HepG2 (cell line): Measurements from ENCODE around the gene LSM14B. TPM values are rescaled to one million over a fixed set of nuclear protein-coding genes. Genes with fewer than 3 reads are reported as not detected.
A peak's percentile ranks its signal among the peaks of the same experiment; 100 is the strongest.

Experiments used
- AGO1 ChIP-seq: fragments of 200-400 bp; formaldehyde crosslinking; IDR thresholded peaks from 2 replicates; pipeline ENCODE4 v1.6.1; 2017; ENCODE audit warnings: mild to moderate bottlenecking, low read depth, low read length, moderate library complexity; ENCODE audit not compliant: poor library complexity, severe bottlenecking
- AGO2 ChIP-seq: fragments of 200-400 bp; formaldehyde crosslinking; optimal IDR thresholded peaks from 2 replicates; pipeline ENCODE3; 2017; ENCODE audit warnings: mild to moderate bottlenecking, low read depth, low read length, moderate library complexity
- CC2D1A ChIP-seq: sonication (generic); formaldehyde crosslinking; IDR thresholded peaks from 2 replicates; pipeline ENCODE4 v1.8.1; 2023; ENCODE audit warnings: mild to moderate bottlenecking, missing genetic modification reagents
- HCFC1 ChIP-seq: fragments of 150-350 bp; IDR thresholded peaks from 2 replicates; pipeline ENCODE4 v1.6.1; 2014; ENCODE audit warnings: low read depth, low read length
- HNRNPL ChIP-seq: fragments of 200-400 bp; formaldehyde crosslinking; IDR thresholded peaks from 2 replicates; pipeline ENCODE4 v1.6.1; 2017; ENCODE audit warnings: mild to moderate bottlenecking, low read depth, low read length
- HNRNPUL1 ChIP-seq: fragments of 200-400 bp; formaldehyde crosslinking; IDR thresholded peaks from 2 replicates; pipeline ENCODE4 v1.6.1; 2017; ENCODE audit warnings: low read depth, mild to moderate bottlenecking, low read length, moderate library complexity
- IRX3 ChIP-seq: sonication (generic); formaldehyde crosslinking; IDR thresholded peaks from 2 replicates; pipeline ENCODE4 v1.8.1; 2023; ENCODE audit warnings: mild to moderate bottlenecking, low read depth, missing genetic modification reagents, borderline replicate concordance
- KMT2B ChIP-seq: IDR thresholded peaks from 2 replicates; pipeline ENCODE4 v1.6.1; 2016; ENCODE audit warnings: missing genetic modification reagents, missing compliant biosample characterization
- MEIS2 ChIP-seq: sonication (generic); formaldehyde crosslinking; IDR thresholded peaks from 2 replicates; pipeline ENCODE4 v1.9.0; 2021; ENCODE audit warnings: mild to moderate bottlenecking, missing genetic modification reagents
- XBP1 ChIP-seq: sonication (generic); formaldehyde crosslinking; IDR thresholded peaks from 2 replicates; pipeline ENCODE4 v1.5.0; 2020; ENCODE audit warnings: missing genetic modification reagents
- ZNF224 ChIP-seq: sonication (generic); formaldehyde crosslinking; IDR thresholded peaks from 2 replicates; pipeline ENCODE4 v1.5.0; 2020; ENCODE audit warnings: mild to moderate bottlenecking, missing genetic modification reagents
- ZNF34 ChIP-seq: sonication (generic); formaldehyde crosslinking; IDR thresholded peaks from 2 replicates; pipeline ENCODE4 v1.4.0; 2020; ENCODE audit warnings: mild to moderate bottlenecking, missing genetic modification reagents, borderline replicate concordance
- ZNF44 ChIP-seq: sonication (generic); formaldehyde crosslinking; IDR thresholded peaks from 2 replicates; pipeline ENCODE4 v1.5.1; 2020; ENCODE audit warnings: mild to moderate bottlenecking, missing genetic modification reagents
- ZNF619 ChIP-seq: sonication (generic); formaldehyde crosslinking; IDR thresholded peaks from 2 replicates; pipeline ENCODE4 v1.4.0; 2020; ENCODE audit warnings: mild to moderate bottlenecking, missing genetic modification reagents
- ZNF629 ChIP-seq: sonication (generic); formaldehyde crosslinking; conservative IDR thresholded peaks from 2 replicates; pipeline ENCODE4 v1.5.0; 2020; ENCODE audit warnings: missing genetic modification reagents
- polyA plus RNA-seq, 8 experiments: library from polyadenylated mRNA; depleted of rRNA in 3 of 8; stranded (reverse) in 7 of 8; unstranded in 1 of 8; fragments of >200 nt; fragmentation: Illumina TruSeq in 4 of 8; extraction: Trizol in 4 of 8; gene quantifications; 2 replicates each; pipeline versions ENCODE4 v1.2.1 to v1.2.3, GENCODE V29; 2011 to 2016; ENCODE audit warnings: low read depth in 4 of 8, missing spikeins in 1 of 8, mixed read lengths in 1 of 8; ENCODE audit not compliant: insufficient read depth in 1 of 8
- total RNA-seq, 5 experiments: library from RNA; depleted of rRNA; stranded (reverse); fragments of >200 nt; fragmentation: Illumina TruSeq; extraction: Trizol; gene quantifications; 2 replicates each; pipeline ENCODE4 v1.2.3, GENCODE V29; 2016; ENCODE audit warnings: low read depth in 1 of 5
- TF ChIP-seq, protein P1 (sequence below): sonication (generic); formaldehyde crosslinking; IDR thresholded peaks from 2 replicates; pipeline ENCODE4 v1.5.0; 2020; ENCODE audit warnings: mild to moderate bottlenecking, missing genetic modification reagents, borderline replicate concordance
- TF ChIP-seq, protein P2 (sequence below): IDR thresholded peaks from 2 replicates; pipeline ENCODE4 v1.6.1; 2016; ENCODE audit warnings: control low read depth
- TF ChIP-seq, protein P3 (sequence below): sonication (generic); formaldehyde crosslinking; IDR thresholded peaks from 2 replicates; pipeline ENCODE4 v1.4.0; 2020; ENCODE audit warnings: missing genetic modification reagents
- TF ChIP-seq, protein P4 (sequence below): sonication (generic); formaldehyde crosslinking; IDR thresholded peaks from 2 replicates; pipeline ENCODE4 v1.9.0; 2021; ENCODE audit warnings: missing genetic modification reagents, borderline replicate concordance

Gene LSM14B
- total and polyA plus RNA-seq, 2 of the 13 experiments (the other 11 are each of a cell fraction or from before 2014, with no cell fraction given): 43.3 to 79.2 TPM

DNA sequence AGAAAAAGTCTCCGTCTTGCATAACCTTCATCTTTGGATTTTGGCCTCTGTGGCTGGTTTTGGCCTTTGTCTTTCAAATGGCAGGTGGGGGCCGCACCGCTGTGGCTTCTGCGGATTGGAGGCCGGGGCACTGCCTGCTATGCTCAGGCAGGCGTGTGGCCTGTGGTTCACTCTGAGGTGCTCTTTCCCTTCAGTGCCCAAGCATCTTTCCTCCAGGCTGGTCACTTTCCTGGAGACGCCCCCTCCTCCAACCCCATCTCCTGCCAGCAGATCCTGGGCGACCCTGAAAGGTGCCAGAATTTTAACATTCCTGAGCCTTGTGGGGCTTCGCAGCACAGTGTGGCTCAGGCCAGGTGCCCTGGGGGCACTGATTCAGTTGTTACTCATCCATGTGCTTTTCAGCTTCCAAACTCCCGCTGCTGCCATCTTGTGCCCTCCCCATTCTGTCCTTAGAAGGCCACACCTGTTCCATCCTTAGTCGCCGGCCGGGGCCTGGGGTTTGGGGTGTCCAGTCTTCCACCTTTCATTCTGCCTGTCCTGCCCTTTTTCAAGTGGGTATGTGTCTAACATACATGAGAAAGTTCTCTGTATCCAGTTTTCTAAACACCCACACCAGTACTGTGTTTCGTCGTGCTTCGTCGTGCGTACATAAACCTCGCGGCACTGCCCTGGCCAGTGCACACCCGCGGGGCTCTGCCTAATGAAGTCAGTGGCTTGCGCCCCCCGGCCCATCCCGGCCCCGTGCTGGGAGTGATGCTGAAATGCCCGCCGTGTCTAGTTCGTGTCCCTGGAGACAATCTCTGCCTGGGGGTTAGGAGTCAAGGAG lies 33.4 kb downstream of the LSM14B start (continued):
- TF ChIP-seq, protein P1, sequence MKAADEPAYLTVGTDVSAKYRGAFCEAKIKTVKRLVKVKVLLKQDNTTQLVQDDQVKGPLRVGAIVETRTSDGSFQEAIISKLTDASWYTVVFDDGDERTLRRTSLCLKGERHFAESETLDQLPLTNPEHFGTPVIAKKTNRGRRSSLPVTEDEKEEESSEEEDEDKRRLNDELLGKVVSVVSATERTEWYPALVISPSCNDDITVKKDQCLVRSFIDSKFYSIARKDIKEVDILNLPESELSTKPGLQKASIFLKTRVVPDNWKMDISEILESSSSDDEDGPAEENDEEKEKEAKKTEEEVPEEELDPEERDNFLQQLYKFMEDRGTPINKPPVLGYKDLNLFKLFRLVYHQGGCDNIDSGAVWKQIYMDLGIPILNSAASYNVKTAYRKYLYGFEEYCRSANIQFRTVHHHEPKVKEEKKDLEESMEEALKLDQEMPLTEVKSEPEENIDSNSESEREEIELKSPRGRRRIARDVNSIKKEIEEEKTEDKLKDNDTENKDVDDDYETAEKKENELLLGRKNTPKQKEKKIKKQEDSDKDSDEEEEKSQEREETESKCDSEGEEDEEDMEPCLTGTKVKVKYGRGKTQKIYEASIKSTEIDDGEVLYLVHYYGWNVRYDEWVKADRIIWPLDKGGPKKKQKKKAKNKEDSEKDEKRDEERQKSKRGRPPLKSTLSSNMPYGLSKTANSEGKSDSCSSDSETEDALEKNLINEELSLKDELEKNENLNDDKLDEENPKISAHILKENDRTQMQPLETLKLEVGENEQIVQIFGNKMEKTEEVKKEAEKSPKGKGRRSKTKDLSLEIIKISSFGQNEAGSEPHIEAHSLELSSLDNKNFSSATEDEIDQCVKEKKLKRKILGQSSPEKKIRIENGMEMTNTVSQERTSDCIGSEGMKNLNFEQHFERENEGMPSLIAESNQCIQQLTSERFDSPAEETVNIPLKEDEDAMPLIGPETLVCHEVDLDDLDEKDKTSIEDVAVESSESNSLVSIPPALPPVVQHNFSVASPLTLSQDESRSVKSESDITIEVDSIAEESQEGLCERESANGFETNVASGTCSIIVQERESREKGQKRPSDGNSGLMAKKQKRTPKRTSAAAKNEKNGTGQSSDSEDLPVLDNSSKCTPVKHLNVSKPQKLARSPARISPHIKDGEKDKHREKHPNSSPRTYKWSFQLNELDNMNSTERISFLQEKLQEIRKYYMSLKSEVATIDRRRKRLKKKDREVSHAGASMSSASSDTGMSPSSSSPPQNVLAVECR (CRISPR knock-in tag): peak; percentile 69; the same call in 1 of the 2 replicates
- TF ChIP-seq, protein P2, sequence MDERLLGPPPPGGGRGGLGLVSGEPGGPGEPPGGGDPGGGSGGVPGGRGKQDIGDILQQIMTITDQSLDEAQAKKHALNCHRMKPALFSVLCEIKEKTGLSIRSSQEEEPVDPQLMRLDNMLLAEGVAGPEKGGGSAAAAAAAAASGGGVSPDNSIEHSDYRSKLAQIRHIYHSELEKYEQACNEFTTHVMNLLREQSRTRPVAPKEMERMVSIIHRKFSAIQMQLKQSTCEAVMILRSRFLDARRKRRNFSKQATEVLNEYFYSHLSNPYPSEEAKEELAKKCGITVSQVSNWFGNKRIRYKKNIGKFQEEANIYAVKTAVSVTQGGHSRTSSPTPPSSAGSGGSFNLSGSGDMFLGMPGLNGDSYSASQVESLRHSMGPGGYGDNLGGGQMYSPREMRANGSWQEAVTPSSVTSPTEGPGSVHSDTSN (CRISPR knock-in tag): no peak
- TF ChIP-seq, protein P3, sequence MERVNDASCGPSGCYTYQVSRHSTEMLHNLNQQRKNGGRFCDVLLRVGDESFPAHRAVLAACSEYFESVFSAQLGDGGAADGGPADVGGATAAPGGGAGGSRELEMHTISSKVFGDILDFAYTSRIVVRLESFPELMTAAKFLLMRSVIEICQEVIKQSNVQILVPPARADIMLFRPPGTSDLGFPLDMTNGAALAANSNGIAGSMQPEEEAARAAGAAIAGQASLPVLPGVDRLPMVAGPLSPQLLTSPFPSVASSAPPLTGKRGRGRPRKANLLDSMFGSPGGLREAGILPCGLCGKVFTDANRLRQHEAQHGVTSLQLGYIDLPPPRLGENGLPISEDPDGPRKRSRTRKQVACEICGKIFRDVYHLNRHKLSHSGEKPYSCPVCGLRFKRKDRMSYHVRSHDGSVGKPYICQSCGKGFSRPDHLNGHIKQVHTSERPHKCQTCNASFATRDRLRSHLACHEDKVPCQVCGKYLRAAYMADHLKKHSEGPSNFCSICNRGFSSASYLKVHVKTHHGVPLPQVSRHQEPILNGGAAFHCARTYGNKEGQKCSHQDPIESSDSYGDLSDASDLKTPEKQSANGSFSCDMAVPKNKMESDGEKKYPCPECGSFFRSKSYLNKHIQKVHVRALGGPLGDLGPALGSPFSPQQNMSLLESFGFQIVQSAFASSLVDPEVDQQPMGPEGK: peak; percentile 97
- TF ChIP-seq AGO2 (no peak), HCFC1 (no peak), ZNF224 (no peak), XBP1 (no peak), IRX3 (CRISPR knock-in tag) (no peak), CC2D1A (CRISPR knock-in tag) (no peak), MEIS2 (peak; percentile 52; the same call in 1 of the 2 replicates), ZNF44 (CRISPR knock-in tag) (no peak), ZNF34 (CRISPR knock-in tag) (no peak), HNRNPL (peak; percentile 63; the same call in 1 of the 2 replicates), AGO1 (no peak), KMT2B (CRISPR knock-in tag) (no peak), ZNF619 (no peak), HNRNPUL1 (no peak), ZNF629 (CRISPR knock-in tag) (peak; percentile 10; the same call in 1 of the 2 replicates)
- TF ChIP-seq, protein P4, sequence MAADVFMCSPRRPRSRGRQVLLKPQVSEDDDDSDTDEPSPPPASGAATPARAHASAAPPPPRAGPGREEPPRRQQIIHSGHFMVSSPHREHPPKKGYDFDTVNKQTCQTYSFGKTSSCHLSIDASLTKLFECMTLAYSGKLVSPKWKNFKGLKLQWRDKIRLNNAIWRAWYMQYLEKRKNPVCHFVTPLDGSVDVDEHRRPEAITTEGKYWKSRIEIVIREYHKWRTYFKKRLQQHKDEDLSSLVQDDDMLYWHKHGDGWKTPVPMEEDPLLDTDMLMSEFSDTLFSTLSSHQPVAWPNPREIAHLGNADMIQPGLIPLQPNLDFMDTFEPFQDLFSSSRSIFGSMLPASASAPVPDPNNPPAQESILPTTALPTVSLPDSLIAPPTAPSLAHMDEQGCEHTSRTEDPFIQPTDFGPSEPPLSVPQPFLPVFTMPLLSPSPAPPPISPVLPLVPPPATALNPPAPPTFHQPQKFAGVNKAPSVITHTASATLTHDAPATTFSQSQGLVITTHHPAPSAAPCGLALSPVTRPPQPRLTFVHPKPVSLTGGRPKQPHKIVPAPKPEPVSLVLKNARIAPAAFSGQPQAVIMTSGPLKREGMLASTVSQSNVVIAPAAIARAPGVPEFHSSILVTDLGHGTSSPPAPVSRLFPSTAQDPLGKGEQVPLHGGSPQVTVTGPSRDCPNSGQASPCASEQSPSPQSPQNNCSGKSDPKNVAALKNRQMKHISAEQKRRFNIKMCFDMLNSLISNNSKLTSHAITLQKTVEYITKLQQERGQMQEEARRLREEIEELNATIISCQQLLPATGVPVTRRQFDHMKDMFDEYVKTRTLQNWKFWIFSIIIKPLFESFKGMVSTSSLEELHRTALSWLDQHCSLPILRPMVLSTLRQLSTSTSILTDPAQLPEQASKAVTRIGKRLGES (CRISPR knock-in tag): no peak
